ENCODE results near the gene YTHDF2.

- no peak for TF ChIP-seq CTCF (IDR thresholded peaks at IDR 0.05)
- no peak for TF ChIP-seq POLR2A (IDR thresholded peaks at IDR 0.05)
Measured at GRCh38 chr1:28703629-28704028, 33.1 kb upstream of the YTHDF2 start.
